Measurements from ENCODE around the gene KRTCAP2. TPM values are rescaled to one million over a fixed set of nuclear protein-coding genes. Genes with fewer than 3 reads are reported as not detected.
A peak's percentile ranks its signal among the peaks of the same experiment; 100 is the strongest.
"Not testable (repeated sequence)": the region's sequence is repeated elsewhere in the genome, so short reads cannot be mapped to it uniquely, and the experiment has no call there.

The KRTCAP2 gene
- total RNA-seq, 6 experiments from 2014 or later, result 231 to 351 (median 285) TPM

DNA sequence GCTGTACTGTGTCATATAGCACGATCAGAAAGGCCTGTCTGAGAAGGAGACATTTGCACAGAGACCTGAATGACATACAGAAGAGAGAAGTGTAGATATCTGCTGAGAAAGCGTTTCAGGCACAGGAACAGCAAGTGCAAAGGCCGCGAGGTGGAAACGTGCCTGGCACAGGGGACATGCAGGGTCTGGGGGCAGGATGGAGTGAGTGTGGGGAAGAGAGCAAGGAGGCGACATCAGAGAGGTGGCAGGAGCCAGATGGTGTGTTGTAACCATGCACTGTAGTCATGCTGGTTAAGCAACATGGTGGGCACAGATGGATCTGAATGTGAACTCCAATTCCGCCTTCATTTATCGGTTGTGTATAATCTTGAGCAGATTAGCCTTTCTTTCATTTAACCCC is 13.0 kb downstream of the KRTCAP2 start:
- Mint-ChIP-seq H3K27me3 (ENCODE audit: insufficient read depth) (peaks cover 16% of the 10 kb centered on the region), H3K9me3 (no peaks in the 10 kb centered on the region), H3K4me3 (no peak overlapping the region), H3K36me3 (ENCODE audit: low read depth) (no peaks in the 10 kb centered on the region), H3K27ac (no peak overlapping the region), H3K4me1 (ENCODE audit: low read depth) (no peaks in the 10 kb centered on the region)
- TF ChIP-seq, protein P1, sequence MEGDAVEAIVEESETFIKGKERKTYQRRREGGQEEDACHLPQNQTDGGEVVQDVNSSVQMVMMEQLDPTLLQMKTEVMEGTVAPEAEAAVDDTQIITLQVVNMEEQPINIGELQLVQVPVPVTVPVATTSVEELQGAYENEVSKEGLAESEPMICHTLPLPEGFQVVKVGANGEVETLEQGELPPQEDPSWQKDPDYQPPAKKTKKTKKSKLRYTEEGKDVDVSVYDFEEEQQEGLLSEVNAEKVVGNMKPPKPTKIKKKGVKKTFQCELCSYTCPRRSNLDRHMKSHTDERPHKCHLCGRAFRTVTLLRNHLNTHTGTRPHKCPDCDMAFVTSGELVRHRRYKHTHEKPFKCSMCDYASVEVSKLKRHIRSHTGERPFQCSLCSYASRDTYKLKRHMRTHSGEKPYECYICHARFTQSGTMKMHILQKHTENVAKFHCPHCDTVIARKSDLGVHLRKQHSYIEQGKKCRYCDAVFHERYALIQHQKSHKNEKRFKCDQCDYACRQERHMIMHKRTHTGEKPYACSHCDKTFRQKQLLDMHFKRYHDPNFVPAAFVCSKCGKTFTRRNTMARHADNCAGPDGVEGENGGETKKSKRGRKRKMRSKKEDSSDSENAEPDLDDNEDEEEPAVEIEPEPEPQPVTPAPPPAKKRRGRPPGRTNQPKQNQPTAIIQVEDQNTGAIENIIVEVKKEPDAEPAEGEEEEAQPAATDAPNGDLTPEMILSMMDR (IDR thresholded peaks at IDR 0.05), result no peak
- DNase-seq, result no peak

- TF ChIP-seq, protein P1 (IDR thresholded peaks at IDR 0.05), result no peak
- no peaks in the 10 kb centered on the region for H3K36me3 Mint-ChIP-seq (ENCODE audit: low read depth)
- H3K9me3 Mint-ChIP-seq, result no peaks in the 10 kb centered on the region
- H3K4me3 Mint-ChIP-seq, result no peak overlapping the region
- peaks cover 19% of the 10 kb centered on the region for H3K27me3 Mint-ChIP-seq (ENCODE audit: insufficient read depth)
- no peaks in the 10 kb centered on the region for H3K4me1 Mint-ChIP-seq (ENCODE audit: low read depth)
- H3K27ac Mint-ChIP-seq, result no peak overlapping the region
- DNase-seq, result no peak
These were observed 14.1 kb downstream of the KRTCAP2 start for GRCh38 chr1:155158991-155159390.

GRCh38 chr1:155155996-155156643 is 17.0 kb downstream of the KRTCAP2 start:
- not testable (repeated sequence) for H3K9me3 Mint-ChIP-seq; H3K36me3 Mint-ChIP-seq (ENCODE audit: low read depth); H3K4me1 Mint-ChIP-seq (ENCODE audit: low read depth); H3K4me3 Mint-ChIP-seq; H3K27ac Mint-ChIP-seq; DNase-seq
- peaks cover 18% of the 10 kb centered on the region for H3K27me3 Mint-ChIP-seq (ENCODE audit: insufficient read depth)

DNA sequence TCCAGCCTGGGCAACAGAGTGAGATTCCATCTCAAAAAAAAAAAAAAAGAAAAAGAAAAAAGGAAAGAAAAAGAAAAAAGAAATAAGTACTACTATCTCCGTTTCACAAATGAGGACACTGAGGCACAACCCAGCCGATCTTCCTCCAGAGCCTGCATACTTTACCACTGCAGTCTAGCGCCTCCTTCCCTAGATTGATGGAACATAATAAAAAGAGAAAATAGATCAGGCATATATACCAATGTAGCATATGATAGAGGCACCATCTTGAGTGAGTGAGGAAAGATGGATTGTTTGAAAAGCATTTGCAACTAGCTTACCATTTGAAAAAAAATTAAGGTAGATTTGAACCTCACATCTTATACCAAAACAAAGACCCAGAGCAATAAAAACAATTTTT is 27.6 kb downstream of the KRTCAP2 start:
- H3K4me3 Mint-ChIP-seq, result no peak overlapping the region
- H3K27ac Mint-ChIP-seq, result no peak overlapping the region

GRCh38 chr1:155141749-155142148 is 31.4 kb downstream of the KRTCAP2 start:
- H3K27ac Mint-ChIP-seq, result no peak overlapping the region
- H3K4me1 Mint-ChIP-seq (ENCODE audit: low read depth), result peaks cover 23% of the 10 kb centered on the region
- no peaks in the 10 kb centered on the region for H3K9me3 Mint-ChIP-seq
- TF ChIP-seq, protein P1 (IDR thresholded peaks at IDR 0.05), result no peak
- peaks cover 14% of the 10 kb centered on the region for H3K36me3 Mint-ChIP-seq (ENCODE audit: low read depth)
- no peak for DNase-seq
- H3K27me3 Mint-ChIP-seq (ENCODE audit: insufficient read depth), result peaks cover 13% of the 10 kb centered on the region
- no peak overlapping the region for H3K4me3 Mint-ChIP-seq

More for the DNA sequence above, 27.6 kb downstream of the KRTCAP2 start:
- peaks cover 32% of the 10 kb centered on the region for H3K27me3 Mint-ChIP-seq (ENCODE audit: insufficient read depth)
- no peaks in the 10 kb centered on the region for H3K9me3 Mint-ChIP-seq
- H3K36me3 Mint-ChIP-seq (ENCODE audit: low read depth), result no peaks in the 10 kb centered on the region
- TF ChIP-seq, protein P1 (IDR thresholded peaks at IDR 0.05), result peak; percentile 30; the same call in 1 of the 2 replicates
- DNase-seq, result no peak
- no peaks in the 10 kb centered on the region for H3K4me1 Mint-ChIP-seq (ENCODE audit: low read depth)

DNA sequence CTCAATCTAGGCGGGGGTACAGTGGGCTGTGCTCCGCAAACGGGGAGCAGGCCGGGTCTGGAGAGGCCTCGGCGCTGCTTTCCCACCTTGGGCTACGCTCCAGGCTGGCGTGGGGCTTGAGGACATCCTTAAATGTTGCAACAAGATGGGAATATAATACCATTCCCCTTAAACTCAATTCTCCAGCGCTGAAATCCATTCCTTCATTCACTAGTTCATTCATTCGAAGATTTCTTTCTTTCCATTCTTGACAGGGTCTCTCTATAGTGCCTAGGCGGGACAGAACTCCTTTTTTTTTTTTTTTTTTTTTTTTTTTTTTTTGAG is 32.5 kb downstream of the KRTCAP2 start:
- peak overlapping the region; percentile 98 for H3K4me3 Mint-ChIP-seq
- TF ChIP-seq, protein P1 (IDR thresholded peaks at IDR 0.05), result no peak
- peaks cover 25% of the 10 kb centered on the region for H3K4me1 Mint-ChIP-seq (ENCODE audit: low read depth)
- peak overlapping the region; percentile 89 for H3K27ac Mint-ChIP-seq
- peaks cover 9% of the 10 kb centered on the region for H3K27me3 Mint-ChIP-seq (ENCODE audit: insufficient read depth)
- peaks cover 14% of the 10 kb centered on the region for H3K36me3 Mint-ChIP-seq (ENCODE audit: low read depth)
- no peaks in the 10 kb centered on the region for H3K9me3 Mint-ChIP-seq
- no peak for DNase-seq

Data from HFFc6 (cell line).